GM23338 (cell line): Measurements from ENCODE around the gene RPL7A. TPM values are rescaled to one million over a fixed set of nuclear protein-coding genes. Genes with fewer than 3 reads are reported as not detected.

Source experiments
- ATAC-seq: fragments of 200-7000 bp; cut with Tn5 transposase; 3 replicates; pipeline ENCODE4 v1.9.1; 2020
- DNase-seq: peaks from one replicate; pipeline ENCODE4 v3.0.0-alpha.2; 2015; ENCODE audit warnings: low spot score
- H2AFZ ChIP-seq: fragments of 200-600 bp; sonication (generic); 2 replicates; pipeline ENCODE4 v1.8.0; 2016; ENCODE audit warnings: antibody characterized with exemption, mild to moderate bottlenecking, moderate library complexity
- H3F3A ChIP-seq: fragments of 200-600 bp; sonication (generic); replicated peaks from 2 replicates; pipeline ENCODE4 v1.8.0; 2017; ENCODE audit warnings: antibody characterized with exemption, mixed run types, low read depth
- H3K27ac ChIP-seq: fragments of 200-600 bp; sonication (generic); 2 replicates; pipeline ENCODE4 v1.6.1; 2016; ENCODE audit warnings: low read depth
- H3K27me3 ChIP-seq: fragments of 200-600 bp; sonication (generic); 2 replicates; pipeline ENCODE4 v1.8.0; 2016; ENCODE audit warnings: mild to moderate bottlenecking, mixed run types, moderate library complexity; ENCODE audit not compliant: insufficient read depth
- H3K36me3 ChIP-seq: fragments of 200-600 bp; sonication (generic); 2 replicates; pipeline ENCODE4 v1.8.0; 2016; ENCODE audit warnings: mild to moderate bottlenecking; ENCODE audit not compliant: insufficient read depth
- H3K4me1 ChIP-seq: fragments of 200-600 bp; sonication (generic); 2 replicates; pipeline ENCODE4 v1.8.0; 2016; ENCODE audit warnings: mild to moderate bottlenecking, moderate library complexity; ENCODE audit not compliant: insufficient read depth
- H3K4me2 ChIP-seq: fragments of 200-600 bp; sonication (generic); 2 replicates; pipeline ENCODE4 v1.7.1; 2017; ENCODE audit warnings: mixed run types
- H3K4me3 ChIP-seq: fragments of 200-600 bp; sonication (generic); 2 replicates; pipeline ENCODE4 v1.6.1; 2016; ENCODE audit warnings: mixed run types
- H3K79me2 ChIP-seq: fragments of 200-600 bp; sonication (generic); replicated peaks from 2 replicates; pipeline ENCODE4 v1.8.0; 2017; ENCODE audit warnings: mild to moderate bottlenecking; ENCODE audit not compliant: insufficient read depth
- H3K9me2 ChIP-seq: fragments of 200-600 bp; sonication (generic); 2 replicates; pipeline ENCODE4 v1.8.0; 2017; ENCODE audit not compliant: insufficient read depth
- H4K20me1 ChIP-seq: fragments of 200-600 bp; sonication (generic); replicated peaks from 2 replicates; pipeline ENCODE4 v1.8.0; 2017; ENCODE audit warnings: mild to moderate bottlenecking; ENCODE audit not compliant: insufficient read depth
- H3K27ac Mint-ChIP-seq: 2 replicates; pipeline ENCODE4 v1.8.0; 2020; ENCODE audit warnings: inconsistent platforms, mild to moderate bottlenecking, moderate library complexity, mixed read lengths
- H3K27me3 Mint-ChIP-seq: 3 replicates; pipeline ENCODE4 v1.8.0; 2022; ENCODE audit warnings: low read depth, mild to moderate bottlenecking, moderate library complexity, mixed read lengths, inconsistent platforms; ENCODE audit not compliant: insufficient read depth, poor library complexity
- H3K36me3 Mint-ChIP-seq: 3 replicates; pipeline ENCODE4 v1.8.0; 2021; ENCODE audit warnings: low read depth, mild to moderate bottlenecking, inconsistent platforms, moderate library complexity, mixed read lengths
- H3K4me1 Mint-ChIP-seq: 3 replicates; pipeline ENCODE4 v1.8.0; 2020; ENCODE audit warnings: mild to moderate bottlenecking, inconsistent platforms, mixed read lengths
- H3K4me3 Mint-ChIP-seq: 3 replicates; pipeline ENCODE4 v1.8.0; 2021; ENCODE audit warnings: moderate library complexity, mild to moderate bottlenecking, inconsistent platforms, mixed read lengths
- H3K9me3 Mint-ChIP-seq: 3 replicates; pipeline ENCODE4 v1.8.0; 2020; ENCODE audit warnings: moderate library complexity, mild to moderate bottlenecking, inconsistent platforms, mixed read lengths
- CREB1 ChIP-seq: fragments of 250-450 bp; sonication (Bioruptor Pico); IDR thresholded peaks from 2 replicates; pipeline ENCODE4 v1.5.0; 2020; ENCODE audit warnings: low read depth, mild to moderate bottlenecking, moderate library complexity
- EZH2 ChIP-seq: fragments of 200-600 bp; sonication (generic); IDR thresholded peaks from one replicate; pipeline ENCODE4 v1.8.0; 2017; ENCODE audit warnings: antibody characterized with exemption, mild to moderate bottlenecking, low read depth; ENCODE audit not compliant: unreplicated experiment
- JUNB ChIP-seq: IDR thresholded peaks from one replicate; pipeline ENCODE4 v1.6.1; 2016; ENCODE audit warnings: antibody characterized with exemption; ENCODE audit not compliant: unreplicated experiment
- POLR2AphosphoS5 ChIP-seq: IDR thresholded peaks from 2 replicates; pipeline ENCODE4 v1.6.1; 2016; ENCODE audit warnings: antibody characterized with exemption, low read depth
- STAT1 ChIP-seq: IDR thresholded peaks from one replicate; pipeline ENCODE4 v1.6.1; 2016; ENCODE audit warnings: antibody characterized with exemption; ENCODE audit not compliant: unreplicated experiment
- ZNF114 ChIP-seq: fragments of 250-450 bp; sonication (Bioruptor Pico); IDR thresholded peaks from 2 replicates; pipeline ENCODE4 v1.5.0; 2020; ENCODE audit warnings: mild to moderate bottlenecking, moderate library complexity
- polyA plus RNA-seq: library from polyadenylated mRNA; unstranded; fragments of >200 nt; fragmentation: Nextera tagmentation; extraction: Ambion mirVana; gene quantifications from 2 replicates; pipeline ENCODE4 v1.2.1, GENCODE V29; 2016
- total RNA-seq: library from RNA; depleted of rRNA; stranded (reverse); fragments of >200 nt; shearing (Covaris generic); gene quantifications from 2 replicates; pipeline ENCODE4 v1.2.3, GENCODE V29; 2014
- TF ChIP-seq, protein P1 (sequence below), 2 experiments: fragments of 200-600 bp in 1 of 2; sonication (generic) in 1 of 2; conservative IDR thresholded peaks; 2 replicates each; pipeline versions ENCODE4 v1.5.1 to v1.6.1; 2016 to 2017; ENCODE audit warnings: antibody characterized with exemption in 2 of 2, low read depth in 2 of 2, mild to moderate bottlenecking in 2 of 2, moderate library complexity in 1 of 2
- TF ChIP-seq, protein P2 (sequence below): IDR thresholded peaks from 2 replicates; pipeline ENCODE4 v1.6.1; 2016; ENCODE audit warnings: antibody characterized with exemption
- TF ChIP-seq, protein P3 (sequence below): fragments of 250-450 bp; sonication (Bioruptor Pico); IDR thresholded peaks from 2 replicates; pipeline ENCODE4 v1.5.0; 2020; ENCODE audit warnings: mild to moderate bottlenecking, moderate library complexity
- TF ChIP-seq, protein P4 (sequence below): IDR thresholded peaks from one replicate; pipeline ENCODE4 v1.6.1; 2018; ENCODE audit warnings: antibody characterized with exemption; ENCODE audit not compliant: unreplicated experiment

RPL7A gene
- total and polyA plus RNA-seq, 2 experiments from 2014 or later = 1,644 to 2,020 TPM

DNA sequence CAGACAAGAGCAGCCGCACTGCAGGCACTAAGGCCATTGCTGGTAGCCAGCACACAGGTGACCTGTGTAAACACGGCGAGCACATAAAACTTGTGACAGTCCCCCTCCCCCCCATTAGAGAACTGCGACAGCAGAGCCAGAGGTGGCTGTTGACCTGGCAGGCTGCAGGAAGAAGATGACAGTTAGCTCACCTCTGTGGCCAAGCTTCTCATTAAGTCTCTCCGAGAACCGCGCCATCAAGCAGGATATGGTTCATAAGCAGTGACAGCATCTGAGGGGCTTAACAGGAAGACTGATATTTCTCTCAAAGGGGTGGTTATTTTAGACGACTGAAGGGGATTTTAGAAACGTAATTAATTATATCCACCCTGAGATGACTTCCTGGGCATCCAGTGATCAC, 22.7 kb downstream of the RPL7A start:
- H3K9me3 Mint-ChIP-seq = no peaks in the 10 kb centered on the region
- H3K79me2 ChIP-seq = peaks cover 93% of the 10 kb centered on the region
- H3K27me3 ChIP-seq = no peaks in the 10 kb centered on the region
- peaks cover 18% of the 10 kb centered on the region for H3K4me1 Mint-ChIP-seq
- TF ChIP-seq, protein P1, sequence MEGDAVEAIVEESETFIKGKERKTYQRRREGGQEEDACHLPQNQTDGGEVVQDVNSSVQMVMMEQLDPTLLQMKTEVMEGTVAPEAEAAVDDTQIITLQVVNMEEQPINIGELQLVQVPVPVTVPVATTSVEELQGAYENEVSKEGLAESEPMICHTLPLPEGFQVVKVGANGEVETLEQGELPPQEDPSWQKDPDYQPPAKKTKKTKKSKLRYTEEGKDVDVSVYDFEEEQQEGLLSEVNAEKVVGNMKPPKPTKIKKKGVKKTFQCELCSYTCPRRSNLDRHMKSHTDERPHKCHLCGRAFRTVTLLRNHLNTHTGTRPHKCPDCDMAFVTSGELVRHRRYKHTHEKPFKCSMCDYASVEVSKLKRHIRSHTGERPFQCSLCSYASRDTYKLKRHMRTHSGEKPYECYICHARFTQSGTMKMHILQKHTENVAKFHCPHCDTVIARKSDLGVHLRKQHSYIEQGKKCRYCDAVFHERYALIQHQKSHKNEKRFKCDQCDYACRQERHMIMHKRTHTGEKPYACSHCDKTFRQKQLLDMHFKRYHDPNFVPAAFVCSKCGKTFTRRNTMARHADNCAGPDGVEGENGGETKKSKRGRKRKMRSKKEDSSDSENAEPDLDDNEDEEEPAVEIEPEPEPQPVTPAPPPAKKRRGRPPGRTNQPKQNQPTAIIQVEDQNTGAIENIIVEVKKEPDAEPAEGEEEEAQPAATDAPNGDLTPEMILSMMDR (conservative IDR thresholded peaks at IDR 0.05; ENCODE audit: low read depth in 2 of 2) = no peak
- no peak for TF ChIP-seq STAT1
- TF ChIP-seq CREB1 (CRISPR knock-in tag) = no peak
- no peak for TF ChIP-seq ZNF114
- TF ChIP-seq EZH2 = no peak
- TF ChIP-seq, protein P2, sequence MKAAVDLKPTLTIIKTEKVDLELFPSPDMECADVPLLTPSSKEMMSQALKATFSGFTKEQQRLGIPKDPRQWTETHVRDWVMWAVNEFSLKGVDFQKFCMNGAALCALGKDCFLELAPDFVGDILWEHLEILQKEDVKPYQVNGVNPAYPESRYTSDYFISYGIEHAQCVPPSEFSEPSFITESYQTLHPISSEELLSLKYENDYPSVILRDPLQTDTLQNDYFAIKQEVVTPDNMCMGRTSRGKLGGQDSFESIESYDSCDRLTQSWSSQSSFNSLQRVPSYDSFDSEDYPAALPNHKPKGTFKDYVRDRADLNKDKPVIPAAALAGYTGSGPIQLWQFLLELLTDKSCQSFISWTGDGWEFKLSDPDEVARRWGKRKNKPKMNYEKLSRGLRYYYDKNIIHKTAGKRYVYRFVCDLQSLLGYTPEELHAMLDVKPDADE = no peak
- TF ChIP-seq, protein P3, sequence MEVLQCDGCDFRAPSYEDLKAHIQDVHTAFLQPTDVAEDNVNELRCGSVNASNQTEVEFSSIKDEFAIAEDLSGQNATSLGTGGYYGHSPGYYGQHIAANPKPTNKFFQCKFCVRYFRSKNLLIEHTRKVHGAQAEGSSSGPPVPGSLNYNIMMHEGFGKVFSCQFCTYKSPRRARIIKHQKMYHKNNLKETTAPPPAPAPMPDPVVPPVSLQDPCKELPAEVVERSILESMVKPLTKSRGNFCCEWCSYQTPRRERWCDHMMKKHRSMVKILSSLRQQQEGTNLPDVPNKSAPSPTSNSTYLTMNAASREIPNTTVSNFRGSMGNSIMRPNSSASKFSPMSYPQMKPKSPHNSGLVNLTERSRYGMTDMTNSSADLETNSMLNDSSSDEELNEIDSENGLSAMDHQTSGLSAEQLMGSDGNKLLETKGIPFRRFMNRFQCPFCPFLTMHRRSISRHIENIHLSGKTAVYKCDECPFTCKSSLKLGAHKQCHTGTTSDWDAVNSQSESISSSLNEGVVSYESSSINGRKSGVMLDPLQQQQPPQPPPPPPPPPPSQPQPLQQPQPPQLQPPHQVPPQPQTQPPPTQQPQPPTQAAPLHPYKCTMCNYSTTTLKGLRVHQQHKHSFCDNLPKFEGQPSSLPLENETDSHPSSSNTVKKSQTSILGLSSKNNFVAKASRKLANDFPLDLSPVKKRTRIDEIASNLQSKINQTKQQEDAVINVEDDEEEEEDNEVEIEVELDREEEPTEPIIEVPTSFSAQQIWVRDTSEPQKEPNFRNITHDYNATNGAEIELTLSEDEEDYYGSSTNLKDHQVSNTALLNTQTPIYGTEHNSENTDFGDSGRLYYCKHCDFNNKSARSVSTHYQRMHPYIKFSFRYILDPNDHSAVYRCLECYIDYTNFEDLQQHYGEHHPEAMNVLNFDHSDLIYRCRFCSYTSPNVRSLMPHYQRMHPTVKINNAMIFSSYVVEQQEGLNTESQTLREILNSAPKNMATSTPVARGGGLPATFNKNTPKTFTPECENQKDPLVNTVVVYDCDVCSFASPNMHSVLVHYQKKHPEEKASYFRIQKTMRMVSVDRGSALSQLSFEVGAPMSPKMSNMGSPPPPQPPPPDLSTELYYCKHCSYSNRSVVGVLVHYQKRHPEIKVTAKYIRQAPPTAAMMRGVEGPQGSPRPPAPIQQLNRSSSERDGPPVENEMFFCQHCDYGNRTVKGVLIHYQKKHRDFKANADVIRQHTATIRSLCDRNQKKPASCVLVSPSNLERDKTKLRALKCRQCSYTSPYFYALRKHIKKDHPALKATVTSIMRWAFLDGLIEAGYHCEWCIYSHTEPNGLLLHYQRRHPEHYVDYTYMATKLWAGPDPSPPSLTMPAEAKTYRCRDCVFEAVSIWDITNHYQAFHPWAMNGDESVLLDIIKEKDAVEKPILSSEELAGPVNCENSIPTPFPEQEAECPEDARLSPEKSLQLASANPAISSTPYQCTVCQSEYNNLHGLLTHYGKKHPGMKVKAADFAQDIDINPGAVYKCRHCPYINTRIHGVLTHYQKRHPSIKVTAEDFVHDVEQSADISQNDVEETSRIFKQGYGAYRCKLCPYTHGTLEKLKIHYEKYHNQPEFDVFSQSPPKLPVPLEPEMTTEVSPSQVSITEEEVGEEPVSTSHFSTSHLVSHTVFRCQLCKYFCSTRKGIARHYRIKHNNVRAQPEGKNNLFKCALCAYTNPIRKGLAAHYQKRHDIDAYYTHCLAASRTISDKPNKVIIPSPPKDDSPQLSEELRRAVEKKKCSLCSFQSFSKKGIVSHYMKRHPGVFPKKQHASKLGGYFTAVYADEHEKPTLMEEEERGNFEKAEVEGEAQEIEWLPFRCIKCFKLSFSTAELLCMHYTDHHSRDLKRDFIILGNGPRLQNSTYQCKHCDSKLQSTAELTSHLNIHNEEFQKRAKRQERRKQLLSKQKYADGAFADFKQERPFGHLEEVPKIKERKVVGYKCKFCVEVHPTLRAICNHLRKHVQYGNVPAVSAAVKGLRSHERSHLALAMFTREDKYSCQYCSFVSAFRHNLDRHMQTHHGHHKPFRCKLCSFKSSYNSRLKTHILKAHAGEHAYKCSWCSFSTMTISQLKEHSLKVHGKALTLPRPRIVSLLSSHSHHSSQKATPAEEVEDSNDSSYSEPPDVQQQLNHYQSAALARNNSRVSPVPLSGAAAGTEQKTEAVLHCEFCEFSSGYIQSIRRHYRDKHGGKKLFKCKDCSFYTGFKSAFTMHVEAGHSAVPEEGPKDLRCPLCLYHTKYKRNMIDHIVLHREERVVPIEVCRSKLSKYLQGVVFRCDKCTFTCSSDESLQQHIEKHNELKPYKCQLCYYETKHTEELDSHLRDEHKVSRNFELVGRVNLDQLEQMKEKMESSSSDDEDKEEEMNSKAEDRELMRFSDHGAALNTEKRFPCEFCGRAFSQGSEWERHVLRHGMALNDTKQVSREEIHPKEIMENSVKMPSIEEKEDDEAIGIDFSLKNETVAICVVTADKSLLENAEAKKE = no peak
- TF ChIP-seq POLR2AphosphoS5 = no peak
- TF ChIP-seq, protein P4, sequence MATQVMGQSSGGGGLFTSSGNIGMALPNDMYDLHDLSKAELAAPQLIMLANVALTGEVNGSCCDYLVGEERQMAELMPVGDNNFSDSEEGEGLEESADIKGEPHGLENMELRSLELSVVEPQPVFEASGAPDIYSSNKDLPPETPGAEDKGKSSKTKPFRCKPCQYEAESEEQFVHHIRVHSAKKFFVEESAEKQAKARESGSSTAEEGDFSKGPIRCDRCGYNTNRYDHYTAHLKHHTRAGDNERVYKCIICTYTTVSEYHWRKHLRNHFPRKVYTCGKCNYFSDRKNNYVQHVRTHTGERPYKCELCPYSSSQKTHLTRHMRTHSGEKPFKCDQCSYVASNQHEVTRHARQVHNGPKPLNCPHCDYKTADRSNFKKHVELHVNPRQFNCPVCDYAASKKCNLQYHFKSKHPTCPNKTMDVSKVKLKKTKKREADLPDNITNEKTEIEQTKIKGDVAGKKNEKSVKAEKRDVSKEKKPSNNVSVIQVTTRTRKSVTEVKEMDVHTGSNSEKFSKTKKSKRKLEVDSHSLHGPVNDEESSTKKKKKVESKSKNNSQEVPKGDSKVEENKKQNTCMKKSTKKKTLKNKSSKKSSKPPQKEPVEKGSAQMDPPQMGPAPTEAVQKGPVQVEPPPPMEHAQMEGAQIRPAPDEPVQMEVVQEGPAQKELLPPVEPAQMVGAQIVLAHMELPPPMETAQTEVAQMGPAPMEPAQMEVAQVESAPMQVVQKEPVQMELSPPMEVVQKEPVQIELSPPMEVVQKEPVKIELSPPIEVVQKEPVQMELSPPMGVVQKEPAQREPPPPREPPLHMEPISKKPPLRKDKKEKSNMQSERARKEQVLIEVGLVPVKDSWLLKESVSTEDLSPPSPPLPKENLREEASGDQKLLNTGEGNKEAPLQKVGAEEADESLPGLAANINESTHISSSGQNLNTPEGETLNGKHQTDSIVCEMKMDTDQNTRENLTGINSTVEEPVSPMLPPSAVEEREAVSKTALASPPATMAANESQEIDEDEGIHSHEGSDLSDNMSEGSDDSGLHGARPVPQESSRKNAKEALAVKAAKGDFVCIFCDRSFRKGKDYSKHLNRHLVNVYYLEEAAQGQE = no peak
- no peak for TF ChIP-seq JUNB
- no peak for ATAC-seq
- H3K4me1 ChIP-seq = peaks cover 6% of the 10 kb centered on the region; the same call in 1 of the 2 replicates
- peaks cover 53% of the 10 kb centered on the region for H3K36me3 Mint-ChIP-seq
- no peak for DNase-seq
- no peaks in the 10 kb centered on the region for H3K9me2 ChIP-seq
- no peak overlapping the region for H2AFZ ChIP-seq
- peaks cover 2% of the 10 kb centered on the region; the same call in 1 of the 2 replicates for H3F3A ChIP-seq
- no peak overlapping the region for H3K27ac ChIP-seq
- peaks cover 77% of the 10 kb centered on the region for H4K20me1 ChIP-seq
- H3K4me3 Mint-ChIP-seq = no peak overlapping the region
- H3K36me3 ChIP-seq = peaks cover 10% of the 10 kb centered on the region
- H3K4me3 ChIP-seq = no peak overlapping the region
- H3K27ac Mint-ChIP-seq = no peak overlapping the region
- H3K27me3 Mint-ChIP-seq = peaks cover 11% of the 10 kb centered on the region
- no peak overlapping the region for H3K4me2 ChIP-seq
